Neural cell (in vitro differentiated cells): ENCODE data around the gene SP4. TPM values are rescaled to one million over a fixed set of nuclear protein-coding genes. Genes with fewer than 3 reads are reported as not detected.

ENCODE experiments used
- H2AFZ ChIP-seq: fragments of 200-600, 300-800 bp; sonication (generic), shearing (Covaris generic); 2 replicates; pipeline ENCODE4 v1.6.0; 2014; ENCODE audit warnings: low read depth, mild to moderate bottlenecking, antibody characterized with exemption, low read length, moderate library complexity
- H3F3A ChIP-seq: fragments of 200-600 bp; shearing (Covaris generic); 2 replicates; pipeline ENCODE4 v1.6.1; 2016; ENCODE audit warnings: mild to moderate bottlenecking, moderate library complexity, mixed read lengths, antibody characterized with exemption, low read length; ENCODE audit not compliant: insufficient read depth, poor library complexity, severe bottlenecking
- H3K27ac ChIP-seq: fragments of 200-600, 300-800 bp; sonication (generic), shearing (Covaris generic); 2 replicates; pipeline ENCODE4 v1.5.1; 2014; ENCODE audit warnings: mild to moderate bottlenecking, low read length, moderate library complexity
- H3K27me3 ChIP-seq: fragments of 300-800, 200-600 bp; sonication (generic), shearing (Covaris generic); 2 replicates; pipeline ENCODE4 v1.6.0; 2014; ENCODE audit warnings: mild to moderate bottlenecking, low read depth, low read length, moderate library complexity; ENCODE audit not compliant: insufficient read depth
- H3K36me3 ChIP-seq: fragments of 300-800, 200-600 bp; sonication (generic), shearing (Covaris generic); 2 replicates; pipeline ENCODE4 v1.5.1; 2014; ENCODE audit warnings: mild to moderate bottlenecking, antibody characterized with exemption, low read length, moderate library complexity; ENCODE audit not compliant: insufficient read depth
- H3K4me2 ChIP-seq: fragments of 300-800, 200-600 bp; sonication (generic), shearing (Covaris generic); 2 replicates; pipeline ENCODE4 v1.6.0; 2014; ENCODE audit warnings: mild to moderate bottlenecking, low read length
- H3K4me3 ChIP-seq: fragments of 300-800, 200-600 bp; sonication (generic), shearing (Covaris generic); 2 replicates; pipeline ENCODE4 v1.5.1; 2014; ENCODE audit warnings: mild to moderate bottlenecking, low read length, moderate library complexity
- H3K79me2 ChIP-seq: fragments of 200-600 bp; shearing (Covaris generic); replicated peaks from 2 replicates; pipeline ENCODE4 v1.6.0; 2014; ENCODE audit warnings: mild to moderate bottlenecking, low read length, moderate library complexity; ENCODE audit not compliant: insufficient read depth
- H3K9ac ChIP-seq: fragments of 300-800, 200-600 bp; sonication (generic), shearing (Covaris generic); 2 replicates; pipeline ENCODE4 v1.6.1; 2016; ENCODE audit warnings: mild to moderate bottlenecking, low read length, mixed read lengths
- H3K9me2 ChIP-seq: fragments of 200-600 bp; shearing (Covaris generic); 2 replicates; pipeline ENCODE4 v1.6.1; 2016; ENCODE audit warnings: mild to moderate bottlenecking, low read length, mixed read lengths; ENCODE audit not compliant: insufficient read depth
- H3K9me3 ChIP-seq: fragments of 200-600, 300-800 bp; sonication (generic), shearing (Covaris generic); 2 replicates; pipeline ENCODE4 v1.6.1; 2016; ENCODE audit warnings: mild to moderate bottlenecking, mixed run types, low read length, moderate library complexity, mixed read lengths
- H4K20me1 ChIP-seq: fragments of 200-600 bp; shearing (Covaris generic); 2 replicates; pipeline ENCODE4 v1.6.1; 2016; ENCODE audit warnings: mild to moderate bottlenecking, mixed run types; ENCODE audit not compliant: insufficient read depth
- CTCF ChIP-seq: fragments of 450-650 bp; IDR thresholded peaks from 2 replicates; pipeline ENCODE4 v1.5.1; 2014; ENCODE audit warnings: antibody characterized with exemption, mild to moderate bottlenecking, moderate library complexity; ENCODE audit not compliant: poor library complexity, severe bottlenecking
- EP300 ChIP-seq: fragments of 450-650 bp; conservative IDR thresholded peaks from 2 replicates; pipeline ENCODE4 v1.6.1; 2014; ENCODE audit warnings: antibody characterized with exemption, mild to moderate bottlenecking, moderate library complexity; ENCODE audit not compliant: poor library complexity, severe bottlenecking
- EZH2 ChIP-seq: fragments of 200-600, 300-800 bp; shearing (Covaris generic), sonication (generic); IDR thresholded peaks from 2 replicates; pipeline ENCODE4 v1.6.1; 2014; ENCODE audit warnings: antibody characterized with exemption, low read length, borderline replicate concordance, mild to moderate bottlenecking; ENCODE audit not compliant: insufficient read depth, poor library complexity, severe bottlenecking
- MXI1 ChIP-seq: fragments of 450-650 bp; conservative IDR thresholded peaks from 2 replicates; pipeline ENCODE4 v1.6.1; 2014; ENCODE audit warnings: antibody characterized with exemption, mild to moderate bottlenecking; ENCODE audit not compliant: poor library complexity, severe bottlenecking
- POLR2AphosphoS5 ChIP-seq: IDR thresholded peaks from 2 replicates; pipeline ENCODE4 v1.6.1; 2012
- RAD21 ChIP-seq: fragments of 450-650 bp; conservative IDR thresholded peaks from 2 replicates; pipeline ENCODE4 v1.6.1; 2014; ENCODE audit warnings: antibody characterized with exemption, mild to moderate bottlenecking, moderate library complexity
- REST ChIP-seq: IDR thresholded peaks from 2 replicates; pipeline ENCODE4 v1.6.1; 2012; ENCODE audit warnings: borderline replicate concordance
- SMC3 ChIP-seq: fragments of 450-650 bp; conservative IDR thresholded peaks from 2 replicates; pipeline ENCODE4 v1.6.1; 2014; ENCODE audit warnings: antibody characterized with exemption, mild to moderate bottlenecking, moderate library complexity; ENCODE audit not compliant: poor library complexity
- TAF1 ChIP-seq: IDR thresholded peaks from 2 replicates; pipeline ENCODE4 v1.6.1; 2012; ENCODE audit warnings: low read depth
- polyA plus RNA-seq: library from polyadenylated mRNA; depleted of rRNA; stranded (reverse); fragments of >200 nt; gene quantifications from 2 replicates; pipeline ENCODE4 v1.2.3, GENCODE V29; 2014

SP4 gene
- polyA plus RNA-seq, 1 donor from 2014 or later, result 27.8 TPM

GRCh38 chr7:21514062-21514461 is 86.2 kb downstream of the SP4 start:
- no peaks in the 10 kb centered on the region for H3K79me2 ChIP-seq
- no peak overlapping the region for H3K4me3 ChIP-seq
- TF ChIP-seq CTCF (no peak), EZH2 (no peak), RAD21 (no peak), EP300 (no peak), MXI1 (no peak), REST (no peak), TAF1 (no peak), POLR2AphosphoS5 (no peak), SMC3 (no peak)
- no peaks in the 10 kb centered on the region for H3F3A ChIP-seq
- no peaks in the 10 kb centered on the region for H3K9me3 ChIP-seq
- no peaks in the 10 kb centered on the region for H4K20me1 ChIP-seq
- H3K27ac ChIP-seq, result no peak overlapping the region
- no peak overlapping the region for H3K9ac ChIP-seq
- no peaks in the 10 kb centered on the region for H3K27me3 ChIP-seq
- no peaks in the 10 kb centered on the region for H3K9me2 ChIP-seq
- H3K4me2 ChIP-seq, result no peak overlapping the region
- H2AFZ ChIP-seq, result no peak overlapping the region
- peaks cover 14% of the 10 kb centered on the region for H3K36me3 ChIP-seq

- H3K4me3 ChIP-seq, result no peak overlapping the region
- no peak overlapping the region for H2AFZ ChIP-seq
- no peaks in the 10 kb centered on the region for H3K27me3 ChIP-seq
- no peak for TF ChIP-seq MXI1
- no peak for TF ChIP-seq EP300
- TF ChIP-seq SMC3, result no peak
- no peak for TF ChIP-seq CTCF
- no peak for TF ChIP-seq POLR2AphosphoS5
- TF ChIP-seq EZH2, result no peak
- TF ChIP-seq RAD21, result no peak
- TF ChIP-seq TAF1, result no peak
- no peak for TF ChIP-seq REST
- no peaks in the 10 kb centered on the region for H3K9me2 ChIP-seq
- no peak overlapping the region for H3K27ac ChIP-seq
- no peak overlapping the region for H3K4me2 ChIP-seq
- no peak overlapping the region for H3K9ac ChIP-seq
- H3K79me2 ChIP-seq, result no peaks in the 10 kb centered on the region
- peaks cover 4% of the 10 kb centered on the region for H3K9me3 ChIP-seq
- H3F3A ChIP-seq, result no peaks in the 10 kb centered on the region
- H3K36me3 ChIP-seq, result no peaks in the 10 kb centered on the region
- no peaks in the 10 kb centered on the region for H4K20me1 ChIP-seq
These were observed 96.8 kb downstream of the SP4 start for GRCh38 chr7:21524680-21525079.
